IPS-20b (cell line): Measurements from ENCODE around the gene SLIRP.
"Not testable (repeated sequence)": the region's sequence is repeated elsewhere in the genome, so short reads cannot be mapped to it uniquely, and the experiment has no call there.

Source experiments
- H3K27ac ChIP-seq: one replicate; pipeline ENCODE4 v1.5.1; 2013; ENCODE audit warnings: low read length
- H3K27me3 ChIP-seq: 2 replicates; pipeline ENCODE4 v1.6.1; 2013; ENCODE audit warnings: mild to moderate bottlenecking, low read length, inconsistent platforms; ENCODE audit not compliant: insufficient read depth
- H3K36me3 ChIP-seq: 2 replicates; pipeline ENCODE4 v1.6.1; 2013; ENCODE audit warnings: low read depth, mild to moderate bottlenecking, inconsistent platforms, low read length, moderate library complexity; ENCODE audit not compliant: insufficient read depth
- H3K4me1 ChIP-seq: 2 replicates; pipeline ENCODE4 v1.6.1; 2013; ENCODE audit warnings: mild to moderate bottlenecking, control low read depth, inconsistent platforms, low read length, moderate library complexity; ENCODE audit not compliant: insufficient read depth
- H3K4me3 ChIP-seq: 2 replicates; pipeline ENCODE4 v1.5.1; 2013; ENCODE audit warnings: mild to moderate bottlenecking, low read length, inconsistent platforms
- H3K9ac ChIP-seq: 2 replicates; pipeline ENCODE4 v1.6.1; 2013; ENCODE audit warnings: low read depth, mild to moderate bottlenecking, inconsistent platforms, low read length, moderate library complexity
- H3K9me3 ChIP-seq: 2 replicates; pipeline ENCODE4 v1.6.1; 2013; ENCODE audit warnings: mild to moderate bottlenecking, low read depth, low read length, inconsistent platforms; ENCODE audit not compliant: insufficient read depth

Gene SLIRP

GRCh38 chr14:77707724-77708408, at the start of gene SLIRP, which contains the start of gene ALKBH1:
Gene SLIRP, plus strand, starts transcription at chr14:77708103. Its CDS starts 9 bp downstream, at chr14:77708112.
Gene ALKBH1, minus strand, starts transcription at chr14:77708023. Its CDS starts 19 bp downstream, at chr14:77708004.
- Histone ChIP-seq H3K36me3 (peaks cover 50% of the 10 kb centered on the region), H3K4me1 (peaks cover 8% of the 10 kb centered on the region), H3K27me3 (no peaks in the 10 kb centered on the region), H3K4me3 (peak within 1 kb of the TSS; percentile 99), H3K9ac (peak within 1 kb of the TSS; percentile 99), H3K9me3 (no peaks in the 10 kb centered on the region), H3K27ac (peak within 1 kb of the TSS; percentile 80)

- Histone ChIP-seq H3K36me3 (no peaks in the 10 kb centered on the region), H3K9me3 (no peaks in the 10 kb centered on the region), H3K4me1 (peaks cover 12% of the 10 kb centered on the region), H3K27me3 (no peaks in the 10 kb centered on the region), H3K27ac (no peak overlapping the region), H3K9ac (no peak overlapping the region), H3K4me3 (no peak overlapping the region)
Measured at GRCh38 chr14:77659831-77660230, 48.1 kb upstream of the SLIRP start.

DNA sequence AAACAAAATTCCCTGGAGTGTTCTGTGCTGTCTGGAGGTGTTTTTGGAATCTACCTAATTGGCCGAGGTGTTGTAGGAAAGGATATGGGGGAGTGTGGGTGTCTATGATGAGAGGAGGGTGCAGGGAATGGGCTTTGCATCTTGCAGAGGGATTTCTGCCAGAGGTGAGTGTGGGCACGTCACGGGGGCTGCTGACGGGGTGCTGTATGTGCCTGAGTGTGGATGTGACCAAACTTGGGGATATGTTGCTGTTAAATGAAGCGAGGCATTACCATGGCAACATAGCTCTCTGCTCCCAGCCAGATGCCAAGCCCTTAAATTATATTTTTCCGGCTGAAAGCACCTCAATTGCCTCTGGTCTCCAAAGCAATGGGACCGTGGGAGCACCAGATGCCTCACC, 47.1 kb upstream of the SLIRP start:
- Histone ChIP-seq H3K36me3 (no peaks in the 10 kb centered on the region), H3K27me3 (no peaks in the 10 kb centered on the region), H3K27ac (no peak overlapping the region), H3K4me3 (no peak overlapping the region), H3K9me3 (no peaks in the 10 kb centered on the region), H3K9ac (no peak overlapping the region), H3K4me1 (peaks cover 7% of the 10 kb centered on the region)

DNA sequence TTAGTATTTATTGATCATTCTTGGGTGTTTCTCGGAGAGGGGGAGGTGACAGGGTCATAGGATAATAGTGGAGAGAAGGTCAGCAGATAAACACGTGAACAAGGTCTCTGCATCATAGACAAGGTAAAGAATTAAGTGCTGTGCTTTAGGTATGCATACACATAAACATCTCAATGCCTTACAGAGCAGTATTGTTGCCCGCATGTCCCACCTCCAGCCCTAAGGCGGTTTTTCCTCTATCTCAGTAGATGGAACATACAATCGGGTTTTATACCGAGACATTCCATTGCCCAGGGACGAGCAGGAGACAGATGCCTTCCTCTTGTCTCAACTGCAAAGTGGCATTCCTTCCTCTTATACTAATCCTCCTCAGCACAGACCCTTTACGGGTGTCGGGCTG, 46.3 kb upstream of the SLIRP start:
- H3K27me3 ChIP-seq, H3K9ac ChIP-seq, H3K4me3 ChIP-seq, H3K36me3 ChIP-seq, H3K9me3 ChIP-seq, H3K27ac ChIP-seq, H3K4me1 ChIP-seq: not testable (repeated sequence)

DNA sequence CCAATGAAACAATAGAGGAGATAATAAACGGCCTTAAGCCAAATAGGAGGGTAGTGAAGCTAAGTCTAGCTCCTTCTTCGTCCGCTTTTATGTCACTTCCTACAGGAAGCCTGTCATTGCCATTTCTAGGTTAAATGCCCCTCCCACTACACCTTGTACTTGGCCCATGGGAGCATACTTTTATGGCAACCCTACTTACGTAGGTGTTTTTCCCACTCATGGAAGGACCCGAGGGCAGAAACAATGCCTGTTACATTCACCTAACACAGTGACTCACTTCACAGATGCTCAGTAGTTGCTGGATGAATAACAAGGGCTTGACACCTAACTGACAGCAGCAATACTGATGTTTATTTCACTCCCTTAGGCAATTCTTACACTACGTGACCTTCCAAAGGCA, 44.6 kb upstream of the SLIRP start:
- Histone ChIP-seq H3K36me3 (no peaks in the 10 kb centered on the region), H3K9ac (no peak overlapping the region), H3K9me3 (no peaks in the 10 kb centered on the region), H3K4me1 (peaks cover 7% of the 10 kb centered on the region), H3K4me3 (no peak overlapping the region), H3K27ac (no peak overlapping the region), H3K27me3 (no peaks in the 10 kb centered on the region)

DNA sequence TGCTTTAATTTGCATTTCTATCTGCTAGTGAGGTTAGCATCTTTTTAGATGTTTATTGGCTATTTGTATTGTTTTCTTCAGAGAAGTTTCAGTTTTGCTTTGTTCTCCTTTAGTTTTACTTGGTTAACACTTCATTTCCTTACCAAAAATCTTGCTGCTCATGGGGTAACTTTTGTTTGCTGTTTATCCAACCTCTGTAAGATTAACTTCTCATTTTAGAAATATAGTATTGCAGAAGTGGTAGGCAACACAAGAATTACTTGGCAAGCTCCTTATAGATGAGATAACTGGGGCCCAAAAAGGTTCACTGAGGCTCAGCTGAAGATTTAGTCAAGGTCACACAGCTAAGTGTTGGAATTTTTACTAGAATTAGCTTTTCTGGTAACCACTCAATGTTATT, 40.6 kb upstream of the SLIRP start:
- Histone ChIP-seq H3K9me3 (no peaks in the 10 kb centered on the region), H3K27me3 (no peaks in the 10 kb centered on the region), H3K27ac (no peak overlapping the region), H3K36me3 (peaks cover 1% of the 10 kb centered on the region; the same call in 1 of the 2 replicates), H3K4me1 (peaks cover 2% of the 10 kb centered on the region; the same call in 1 of the 2 replicates), H3K4me3 (no peak overlapping the region), H3K9ac (no peak overlapping the region)

DNA sequence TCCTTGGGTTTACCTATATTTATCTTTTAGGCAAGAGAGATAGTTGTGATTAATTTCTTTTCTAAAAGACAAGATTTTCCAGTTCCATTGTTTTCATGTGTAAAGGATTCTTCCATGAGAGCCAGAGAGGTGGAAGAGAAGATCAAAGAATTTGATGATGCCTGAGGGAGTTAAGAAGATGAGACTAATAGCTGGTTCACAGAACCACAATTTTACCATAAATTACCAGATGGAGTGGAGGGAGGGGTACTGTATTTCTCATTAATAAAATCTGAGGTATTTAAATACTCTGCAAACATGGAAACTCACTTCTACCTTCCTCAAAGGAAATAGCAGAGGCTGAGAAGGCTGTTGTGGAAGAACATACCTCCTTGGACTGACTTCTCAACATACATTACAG, 34.7 kb upstream of the SLIRP start:
- Histone ChIP-seq H3K27ac (no peak overlapping the region), H3K4me1 (no peaks in the 10 kb centered on the region), H3K9ac (no peak overlapping the region), H3K36me3 (peaks cover 41% of the 10 kb centered on the region), H3K9me3 (no peaks in the 10 kb centered on the region), H3K4me3 (no peak overlapping the region), H3K27me3 (no peaks in the 10 kb centered on the region)

GRCh38 chr14:77674931-77675330, 33.0 kb upstream of the SLIRP start:
- Histone ChIP-seq H3K9ac (no peak overlapping the region), H3K9me3 (no peaks in the 10 kb centered on the region), H3K4me3 (no peak overlapping the region), H3K27ac (no peak overlapping the region), H3K36me3 (peaks cover 52% of the 10 kb centered on the region), H3K27me3 (no peaks in the 10 kb centered on the region), H3K4me1 (no peaks in the 10 kb centered on the region)

DNA sequence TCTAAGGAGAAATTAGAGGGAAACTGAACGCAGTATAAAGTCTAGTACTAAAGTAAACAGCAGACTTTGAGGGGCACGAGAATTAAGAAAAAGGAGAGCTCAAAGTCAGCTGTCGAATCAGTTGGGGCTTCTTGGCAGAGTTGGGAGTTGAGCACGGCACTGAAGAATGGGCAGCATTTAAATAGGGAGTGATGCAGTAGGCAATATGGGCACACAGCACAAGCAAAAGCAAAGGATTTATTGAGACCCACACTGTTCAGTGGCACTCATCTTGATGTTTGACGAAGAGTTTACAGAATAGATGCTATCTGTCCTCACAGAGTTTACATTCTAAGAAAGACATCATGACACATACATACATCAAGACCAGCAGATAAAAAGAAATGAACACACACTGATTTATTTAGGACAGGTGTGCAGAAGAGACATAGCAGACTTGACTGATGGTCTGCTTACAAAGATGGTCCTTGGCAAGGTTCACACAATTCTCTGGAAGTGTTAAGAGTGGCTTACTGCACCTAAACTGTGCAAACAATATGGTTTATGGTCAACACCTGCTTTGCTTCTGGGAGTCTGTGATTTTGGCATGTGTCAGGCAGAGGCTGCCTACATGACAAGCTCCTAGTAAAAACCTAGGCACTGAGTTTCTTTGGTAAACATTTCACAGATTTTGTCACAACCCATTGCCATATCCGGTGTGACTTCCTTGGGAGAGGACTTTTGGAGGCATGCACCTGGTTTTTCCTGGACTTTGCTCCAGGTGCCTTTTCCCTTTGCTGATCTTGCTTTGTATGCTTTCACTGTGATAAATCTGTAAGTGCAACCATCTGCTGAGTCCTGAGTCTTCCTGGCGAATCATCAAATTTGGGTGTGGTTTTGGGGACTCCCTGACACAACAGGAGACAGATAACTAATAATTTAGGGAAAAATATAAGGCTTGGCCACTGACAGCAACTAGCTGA, 26.4 kb upstream of the SLIRP start:
- Histone ChIP-seq H3K4me1 (no peaks in the 10 kb centered on the region), H3K9ac (no peak overlapping the region), H3K36me3 (peaks cover 38% of the 10 kb centered on the region), H3K4me3 (no peak overlapping the region), H3K9me3 (no peaks in the 10 kb centered on the region), H3K27me3 (no peaks in the 10 kb centered on the region), H3K27ac (no peak overlapping the region)

GRCh38 chr14:77682158-77682553, 25.7 kb upstream of the SLIRP start:
- no peak overlapping the region for H3K27ac ChIP-seq
- H3K4me3 ChIP-seq: no peak overlapping the region
- no peaks in the 10 kb centered on the region for H3K4me1 ChIP-seq
- H3K36me3 ChIP-seq: peaks cover 42% of the 10 kb centered on the region
- no peak overlapping the region for H3K9ac ChIP-seq
- no peaks in the 10 kb centered on the region for H3K27me3 ChIP-seq
- H3K9me3 ChIP-seq: no peaks in the 10 kb centered on the region

- Histone ChIP-seq H3K4me3 (no peak overlapping the region), H3K9me3 (no peaks in the 10 kb centered on the region), H3K4me1 (peaks cover 8% of the 10 kb centered on the region), H3K27ac (no peak overlapping the region), H3K36me3 (peaks cover 60% of the 10 kb centered on the region), H3K27me3 (no peaks in the 10 kb centered on the region), H3K9ac (no peak overlapping the region)
Measured at GRCh38 chr14:77691259-77691658, 16.6 kb upstream of the SLIRP start.

DNA sequence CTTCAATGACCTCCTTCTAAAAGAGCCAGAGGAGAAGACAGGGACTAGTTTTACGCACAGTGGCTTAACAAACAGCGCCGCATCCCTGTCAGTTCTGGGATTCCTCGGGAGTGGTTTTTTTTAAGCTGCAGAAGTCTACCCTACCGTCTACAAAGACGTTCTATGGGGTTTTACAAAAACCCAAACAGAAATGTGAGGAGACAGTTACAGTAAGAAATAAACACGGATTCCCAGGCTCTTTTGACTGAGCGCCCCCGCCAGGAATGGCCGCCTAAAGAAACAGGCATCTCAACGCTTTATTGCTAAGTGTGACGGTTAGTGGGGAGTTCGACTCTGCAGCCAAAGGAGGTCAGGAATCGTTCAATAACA, 564 bp upstream of the SLIRP start:
- Histone ChIP-seq H3K9me3 (no peaks in the 10 kb centered on the region), H3K9ac (peak overlapping the region; percentile 99), H3K4me3 (peak overlapping the region; percentile 99), H3K4me1 (peaks cover 8% of the 10 kb centered on the region), H3K27me3 (no peaks in the 10 kb centered on the region), H3K36me3 (peaks cover 50% of the 10 kb centered on the region), H3K27ac (peak overlapping the region; percentile 80)
